ENCODE measurements around the gene SAMD9L.

The SAMD9L gene

GRCh38 chr7:93148144-93148543 lies at the start of gene SAMD9L:
Gene SAMD9L (minus strand): TSS chr7:93148385. CDS start chr7:93135971, 12,414 bp downstream.
- Mint-ChIP-seq H3K4me3 (peak within 1 kb of the TSS; percentile 79), H3K36me3 (ENCODE audit: low read depth) (peaks cover 16% of the 10 kb centered on the region), H3K27me3 (no peaks in the 10 kb centered on the region), H3K27ac (peak within 1 kb of the TSS; percentile 88), H3K9me3 (no peaks in the 10 kb centered on the region), H3K4me1 (ENCODE audit: low read depth) (peaks cover 34% of the 10 kb centered on the region)
- DNase-seq = no peak

- Mint-ChIP-seq H3K9me3 (no peaks in the 10 kb centered on the region), H3K4me1 (ENCODE audit: low read depth) (no peaks in the 10 kb centered on the region), H3K27me3 (peaks cover 43% of the 10 kb centered on the region), H3K27ac (no peak overlapping the region), H3K36me3 (ENCODE audit: low read depth) (no peaks in the 10 kb centered on the region), H3K4me3 (no peak overlapping the region)
- no peak for DNase-seq
Measured at GRCh38 chr7:93196336-93196735, 48.2 kb upstream of the SAMD9L start.

GRCh38 chr7:93194386-93194785 lies 46.2 kb upstream of the SAMD9L start:
- H3K9me3 Mint-ChIP-seq = no peaks in the 10 kb centered on the region
- H3K36me3 Mint-ChIP-seq (ENCODE audit: low read depth) = no peaks in the 10 kb centered on the region
- no peak overlapping the region for H3K4me3 Mint-ChIP-seq
- no peak overlapping the region for H3K27ac Mint-ChIP-seq
- no peaks in the 10 kb centered on the region for H3K4me1 Mint-ChIP-seq (ENCODE audit: low read depth)
- peaks cover 54% of the 10 kb centered on the region for H3K27me3 Mint-ChIP-seq
- no peak for DNase-seq

GRCh38 chr7:93188870-93189634 lies 40.9 kb upstream of the SAMD9L start:
- Mint-ChIP-seq H3K36me3 (ENCODE audit: low read depth) (no peaks in the 10 kb centered on the region), H3K27me3 (peaks cover 60% of the 10 kb centered on the region)

GRCh38 chr7:93185303-93186027 lies 37.3 kb upstream of the SAMD9L start:
- no peak overlapping the region for H3K27ac Mint-ChIP-seq
- no peak for DNase-seq
- H3K27me3 Mint-ChIP-seq = peaks cover 56% of the 10 kb centered on the region
- peaks cover 17% of the 10 kb centered on the region for H3K4me1 Mint-ChIP-seq (ENCODE audit: low read depth)
- H3K9me3 Mint-ChIP-seq = no peaks in the 10 kb centered on the region
- no peak overlapping the region for H3K4me3 Mint-ChIP-seq
- no peaks in the 10 kb centered on the region for H3K36me3 Mint-ChIP-seq (ENCODE audit: low read depth)

More at GRCh38 chr7:93188870-93189634, 40.9 kb upstream of the SAMD9L start:
- Mint-ChIP-seq H3K27ac (no peak overlapping the region), H3K9me3 (no peaks in the 10 kb centered on the region), H3K4me3 (no peak overlapping the region), H3K4me1 (ENCODE audit: low read depth) (peaks cover 17% of the 10 kb centered on the region)
- DNase-seq = no peak

- H3K36me3 Mint-ChIP-seq (ENCODE audit: low read depth) = no peaks in the 10 kb centered on the region
- no peak overlapping the region for H3K27ac Mint-ChIP-seq
- peaks cover 47% of the 10 kb centered on the region for H3K27me3 Mint-ChIP-seq
- DNase-seq = no peak
- no peaks in the 10 kb centered on the region for H3K4me1 Mint-ChIP-seq (ENCODE audit: low read depth)
- H3K9me3 Mint-ChIP-seq = no peaks in the 10 kb centered on the region
- H3K4me3 Mint-ChIP-seq = no peak overlapping the region
Measured at GRCh38 chr7:93179173-93179572, 31.0 kb upstream of the SAMD9L start.

- H3K4me1 Mint-ChIP-seq (ENCODE audit: low read depth) = peaks cover 3% of the 10 kb centered on the region
- H3K4me3 Mint-ChIP-seq = no peak overlapping the region
Measured at GRCh38 chr7:93178213-93178612, 30.0 kb upstream of the SAMD9L start.

GRCh38 chr7:93176992-93177580 lies 28.9 kb upstream of the SAMD9L start:
- no peak for DNase-seq
- peaks cover 5% of the 10 kb centered on the region for H3K9me3 Mint-ChIP-seq
- H3K36me3 Mint-ChIP-seq (ENCODE audit: low read depth) = no peaks in the 10 kb centered on the region
- H3K27ac Mint-ChIP-seq = no peak overlapping the region
- peaks cover 40% of the 10 kb centered on the region for H3K27me3 Mint-ChIP-seq
- H3K4me3 Mint-ChIP-seq = no peak overlapping the region
- H3K4me1 Mint-ChIP-seq (ENCODE audit: low read depth) = peaks cover 3% of the 10 kb centered on the region

More at GRCh38 chr7:93178213-93178612, 30.0 kb upstream of the SAMD9L start:
- H3K9me3 Mint-ChIP-seq = no peaks in the 10 kb centered on the region
- no peak overlapping the region for H3K27ac Mint-ChIP-seq
- H3K27me3 Mint-ChIP-seq = peaks cover 44% of the 10 kb centered on the region
- DNase-seq = no peak
- no peaks in the 10 kb centered on the region for H3K36me3 Mint-ChIP-seq (ENCODE audit: low read depth)

- Mint-ChIP-seq H3K27ac (no peak overlapping the region), H3K9me3 (peaks cover 17% of the 10 kb centered on the region), H3K4me1 (ENCODE audit: low read depth) (peaks cover 3% of the 10 kb centered on the region), H3K27me3 (peaks cover 40% of the 10 kb centered on the region), H3K36me3 (ENCODE audit: low read depth) (no peaks in the 10 kb centered on the region), H3K4me3 (no peak overlapping the region)
- DNase-seq = no peak
Measured at GRCh38 chr7:93175219-93175618, 27.0 kb upstream of the SAMD9L start.

- Mint-ChIP-seq H3K4me3 (no peak overlapping the region), H3K4me1 (ENCODE audit: low read depth) (peaks cover 3% of the 10 kb centered on the region), H3K27me3 (peaks cover 37% of the 10 kb centered on the region), H3K27ac (no peak overlapping the region), H3K9me3 (peaks cover 23% of the 10 kb centered on the region), H3K36me3 (ENCODE audit: low read depth) (no peaks in the 10 kb centered on the region)
- DNase-seq = no peak
Measured at GRCh38 chr7:93172683-93173082, 24.5 kb upstream of the SAMD9L start.

GRCh38 chr7:93171606-93172226 lies 23.5 kb upstream of the SAMD9L start:
- Mint-ChIP-seq H3K27me3 (peaks cover 29% of the 10 kb centered on the region), H3K4me3 (no peak overlapping the region), H3K9me3 (peaks cover 27% of the 10 kb centered on the region), H3K36me3 (ENCODE audit: low read depth) (no peaks in the 10 kb centered on the region), H3K4me1 (ENCODE audit: low read depth) (peaks cover 3% of the 10 kb centered on the region), H3K27ac (no peak overlapping the region)
- no peak for DNase-seq

GRCh38 chr7:93165447-93165846 lies 17.3 kb upstream of the SAMD9L start:
- Mint-ChIP-seq H3K9me3 (peaks cover 14% of the 10 kb centered on the region), H3K27me3 (no peaks in the 10 kb centered on the region), H3K4me3 (no peak overlapping the region), H3K27ac (no peak overlapping the region), H3K4me1 (ENCODE audit: low read depth) (peaks cover 11% of the 10 kb centered on the region), H3K36me3 (ENCODE audit: low read depth) (no peaks in the 10 kb centered on the region)
- DNase-seq = no peak

- peaks cover 13% of the 10 kb centered on the region for H3K4me1 Mint-ChIP-seq (ENCODE audit: low read depth)
- H3K4me3 Mint-ChIP-seq = no peak overlapping the region
- peaks cover 14% of the 10 kb centered on the region for H3K9me3 Mint-ChIP-seq
- no peaks in the 10 kb centered on the region for H3K36me3 Mint-ChIP-seq (ENCODE audit: low read depth)
- no peak for DNase-seq
- H3K27me3 Mint-ChIP-seq = no peaks in the 10 kb centered on the region
- no peak overlapping the region for H3K27ac Mint-ChIP-seq
Measured at GRCh38 chr7:93164766-93165165, 16.6 kb upstream of the SAMD9L start.

GRCh38 chr7:93161181-93161762 lies 13.1 kb upstream of the SAMD9L start:
- Mint-ChIP-seq H3K4me1 (ENCODE audit: low read depth) (peaks cover 16% of the 10 kb centered on the region), H3K9me3 (peaks cover 4% of the 10 kb centered on the region), H3K27me3 (no peaks in the 10 kb centered on the region), H3K36me3 (ENCODE audit: low read depth) (no peaks in the 10 kb centered on the region), H3K4me3 (no peak overlapping the region), H3K27ac (no peak overlapping the region)
- DNase-seq = no peak
